Measurements from ENCODE around the gene STK32B.

DNA sequence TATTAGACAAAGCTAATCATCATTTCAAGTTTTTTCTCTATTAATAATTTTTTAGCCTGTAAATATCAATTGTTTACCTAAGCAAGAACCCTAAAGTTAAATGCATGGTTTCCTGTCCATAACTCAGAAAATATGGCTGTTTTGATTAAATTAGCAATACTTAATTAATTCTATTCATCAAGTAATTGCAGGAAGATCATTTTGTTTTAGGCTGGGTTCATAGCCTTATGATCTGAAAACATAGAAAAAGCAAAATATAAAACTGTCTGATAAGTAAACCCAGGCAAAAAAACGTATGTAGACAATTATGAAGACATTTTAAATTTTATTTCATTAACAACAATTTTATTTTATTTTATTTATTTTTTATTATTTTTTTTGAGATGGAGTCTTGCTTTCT is 438.0 kb downstream of the STK32B start:
- no peak for TF ChIP-seq GATA2 (IDR thresholded peaks at IDR 0.05; ENCODE audit: low read depth, low read length)
- no peak for TF ChIP-seq GATA3 (IDR thresholded peaks at IDR 0.05; ENCODE audit: low read depth, low read length)

Measured in SH-SY5Y (cell line).